ENCODE data around the gene SBF2. TPM values are rescaled to one million over a fixed set of nuclear protein-coding genes. Genes with fewer than 3 reads are reported as not detected.
"Not testable (repeated sequence)": the region's sequence is repeated elsewhere in the genome, so short reads cannot be mapped to it uniquely, and the experiment has no call there.

SBF2 gene
- total RNA-seq, 1 donor from 2014 or later: 27.9 TPM

- no peak for DNase-seq (ENCODE audit: low spot score)
- intact Hi-C loops (cut with DNase I): no loop called here
Observed at GRCh38 chr11:9901943-9902342, 392.1 kb downstream of the SBF2 start.

- intact Hi-C loops (cut with DNase I); DNase-seq (ENCODE audit: low spot score): not testable (repeated sequence)
Observed at GRCh38 chr11:9900253-9900652, 393.8 kb downstream of the SBF2 start.

- no peak for DNase-seq (ENCODE audit: low spot score)
- intact Hi-C loops (cut with DNase I): no loop called here
Observed at GRCh38 chr11:9899676-9900075, 394.3 kb downstream of the SBF2 start.

- intact Hi-C loops (cut with DNase I): no loop called here
Observed at GRCh38 chr11:9896902-9897301, 397.1 kb downstream of the SBF2 start.

GRCh38 chr11:9895006-9895405 is 399.0 kb downstream of the SBF2 start:
- intact Hi-C loops (cut with DNase I): no loop called here
- DNase-seq (ENCODE audit: low spot score): no peak

More at GRCh38 chr11:9896902-9897301, 397.1 kb downstream of the SBF2 start:
- no peak for DNase-seq (ENCODE audit: low spot score)

GRCh38 chr11:9893474-9893873 is 400.5 kb downstream of the SBF2 start:
- intact Hi-C loops (cut with DNase I): no loop called here
- no peak for DNase-seq (ENCODE audit: low spot score)

- intact Hi-C loops (cut with DNase I): no loop called here
- no peak for DNase-seq (ENCODE audit: low spot score)
Observed at GRCh38 chr11:9888938-9889337, 405.1 kb downstream of the SBF2 start.

GRCh38 chr11:9887472-9887871 is 406.5 kb downstream of the SBF2 start:
- DNase-seq (ENCODE audit: low spot score): no peak
- intact Hi-C loops (cut with DNase I): no loop called here

- no peak for DNase-seq (ENCODE audit: low spot score)
- intact Hi-C loops (cut with DNase I): no loop called here
Observed at GRCh38 chr11:9886595-9886994, 407.4 kb downstream of the SBF2 start.

GRCh38 chr11:9884601-9885000 is 409.4 kb downstream of the SBF2 start:
- no peak for DNase-seq (ENCODE audit: low spot score)
- intact Hi-C loops (cut with DNase I): no loop called here

GRCh38 chr11:9880657-9881056 is 413.4 kb downstream of the SBF2 start:
- DNase-seq (ENCODE audit: low spot score): no peak
- intact Hi-C loops (cut with DNase I): no loop called here

- intact Hi-C loops (cut with DNase I): no loop called here
Observed at GRCh38 chr11:9878936-9879335, 415.1 kb downstream of the SBF2 start.

GRCh38 chr11:9876331-9876730 is 417.7 kb downstream of the SBF2 start:
- intact Hi-C loops (cut with DNase I): no loop called here
- no peak for DNase-seq (ENCODE audit: low spot score)

More at GRCh38 chr11:9878936-9879335, 415.1 kb downstream of the SBF2 start:
- DNase-seq (ENCODE audit: low spot score): no peak

GRCh38 chr11:9875862-9876261 is 418.2 kb downstream of the SBF2 start:
- intact Hi-C loops (cut with DNase I): no loop called here
- no peak for DNase-seq (ENCODE audit: low spot score)

- intact Hi-C loops (cut with DNase I): no loop called here
Observed at GRCh38 chr11:9875399-9875798, 418.6 kb downstream of the SBF2 start.

GRCh38 chr11:9874466-9874865 is 419.6 kb downstream of the SBF2 start:
- DNase-seq (ENCODE audit: low spot score): no peak
- intact Hi-C loops (cut with DNase I): no loop called here

More at GRCh38 chr11:9875399-9875798, 418.6 kb downstream of the SBF2 start:
- DNase-seq (ENCODE audit: low spot score): no peak

- intact Hi-C loops (cut with DNase I): loop anchor here (10.0 kb wide), 1 partner anchor 106 kb away; no protein-coding TSS in a partner anchor
Observed at GRCh38 chr11:9868641-9869040, 425.4 kb downstream of the SBF2 start.

GRCh38 chr11:9862981-9863380 is 431.0 kb downstream of the SBF2 start:
- intact Hi-C loops (cut with DNase I): loop anchor here (5.0 to 10.0 kb wide), 3 partner anchors 106 to 444 kb away; partner anchors contain the start of gene ADM
- no peak for DNase-seq (ENCODE audit: low spot score)

More at GRCh38 chr11:9868641-9869040, 425.4 kb downstream of the SBF2 start:
- no peak for DNase-seq (ENCODE audit: low spot score)

GRCh38 chr11:9861860-9862725 is 431.9 kb downstream of the SBF2 start:
- DNase-seq (ENCODE audit: low spot score): no peak
- intact Hi-C loops (cut with DNase I): loop anchor here (5.0 to 10.0 kb wide), 3 partner anchors 105 to 445 kb away; partner anchors contain the start of gene ADM

GRCh38 chr11:9859554-9860305 is 434.3 kb downstream of the SBF2 start:
- DNase-seq (ENCODE audit: low spot score): no peak
- intact Hi-C loops (cut with DNase I): loop anchor here (5.0 to 10.0 kb wide), 3 partner anchors 102 to 448 kb away; partner anchors contain the start of gene ADM

Data from cardiac septum (tissue), 1 donor.